IPS-15b (cell line): ENCODE measurements around the gene KIRREL1.

Source experiments
- H3K27me3 ChIP-seq: one replicate; pipeline ENCODE4 v1.6.1; 2013; ENCODE audit warnings: low read length; ENCODE audit not compliant: control insufficient read depth, insufficient read depth
- H3K36me3 ChIP-seq: one replicate; pipeline ENCODE4 v1.6.1; 2013; ENCODE audit warnings: low read length; ENCODE audit not compliant: control insufficient read depth, insufficient read depth
- H3K4me1 ChIP-seq: one replicate; pipeline ENCODE4 v1.6.1; 2013; ENCODE audit warnings: mild to moderate bottlenecking, low read length; ENCODE audit not compliant: control insufficient read depth, insufficient read depth
- H3K4me3 ChIP-seq: one replicate; pipeline ENCODE4 v1.5.1; 2013; ENCODE audit warnings: low read depth, low read length
- H3K9ac ChIP-seq: one replicate; pipeline ENCODE4 v1.6.1; 2013; ENCODE audit warnings: low read depth, mild to moderate bottlenecking, low read length
- H3K9me3 ChIP-seq: one replicate; pipeline ENCODE4 v1.6.1; 2013; ENCODE audit warnings: mild to moderate bottlenecking, low read length; ENCODE audit not compliant: control insufficient read depth, insufficient read depth

Gene KIRREL1

GRCh38 chr1:158013840-158014730 lies 20.6 kb downstream of the KIRREL1 start:
- H3K9ac ChIP-seq: no peak overlapping the region
- H3K4me3 ChIP-seq: no peak overlapping the region
- H3K9me3 ChIP-seq: no peaks in the 10 kb centered on the region
- H3K4me1 ChIP-seq: peaks cover 31% of the 10 kb centered on the region
- no peaks in the 10 kb centered on the region for H3K27me3 ChIP-seq
- H3K36me3 ChIP-seq: no peaks in the 10 kb centered on the region

GRCh38 chr1:158014731-158015320 lies 21.4 kb downstream of the KIRREL1 start:
- Histone ChIP-seq H3K27me3 (no peaks in the 10 kb centered on the region), H3K9me3 (no peaks in the 10 kb centered on the region), H3K9ac (no peak overlapping the region), H3K4me1 (peaks cover 37% of the 10 kb centered on the region), H3K36me3 (no peaks in the 10 kb centered on the region), H3K4me3 (no peak overlapping the region)

DNA sequence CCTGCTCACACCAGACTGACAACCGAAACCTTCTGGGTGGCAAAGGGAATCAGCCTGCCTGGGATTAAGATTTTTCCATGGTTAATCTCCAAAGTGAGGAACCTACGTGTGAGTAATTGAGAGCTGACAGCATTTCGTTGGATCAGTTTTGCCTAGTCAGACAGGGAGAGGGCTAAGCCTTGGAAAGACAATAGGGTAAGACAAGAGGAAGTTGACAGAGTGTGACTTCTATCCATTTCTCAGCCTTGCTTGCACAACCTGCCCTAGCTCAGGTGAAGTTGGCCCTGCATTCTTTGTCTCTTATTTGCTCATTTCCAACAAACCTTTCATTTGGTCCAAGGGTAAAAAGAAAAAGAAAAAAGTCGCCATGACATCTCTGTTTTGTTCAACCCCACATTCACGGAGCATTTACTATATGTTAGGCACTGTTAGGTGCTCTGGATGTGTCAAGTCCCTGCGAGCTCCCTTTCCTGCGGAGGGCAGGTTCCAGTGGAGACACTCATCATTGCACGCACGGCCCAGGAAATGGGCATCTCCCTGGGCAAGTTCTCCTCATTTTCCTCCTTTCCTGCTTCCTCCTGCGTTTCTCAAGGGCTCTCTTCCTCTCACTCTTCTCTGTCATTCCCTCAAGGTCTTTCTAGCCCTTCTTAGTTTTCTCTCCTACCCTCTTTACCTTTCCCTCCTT lies 23.3 kb downstream of the KIRREL1 start:
- H3K27me3 ChIP-seq: no peaks in the 10 kb centered on the region
- H3K9ac ChIP-seq: no peak overlapping the region
- no peaks in the 10 kb centered on the region for H3K36me3 ChIP-seq
- peaks cover 39% of the 10 kb centered on the region for H3K4me1 ChIP-seq
- no peaks in the 10 kb centered on the region for H3K9me3 ChIP-seq
- H3K4me3 ChIP-seq: no peak overlapping the region

DNA sequence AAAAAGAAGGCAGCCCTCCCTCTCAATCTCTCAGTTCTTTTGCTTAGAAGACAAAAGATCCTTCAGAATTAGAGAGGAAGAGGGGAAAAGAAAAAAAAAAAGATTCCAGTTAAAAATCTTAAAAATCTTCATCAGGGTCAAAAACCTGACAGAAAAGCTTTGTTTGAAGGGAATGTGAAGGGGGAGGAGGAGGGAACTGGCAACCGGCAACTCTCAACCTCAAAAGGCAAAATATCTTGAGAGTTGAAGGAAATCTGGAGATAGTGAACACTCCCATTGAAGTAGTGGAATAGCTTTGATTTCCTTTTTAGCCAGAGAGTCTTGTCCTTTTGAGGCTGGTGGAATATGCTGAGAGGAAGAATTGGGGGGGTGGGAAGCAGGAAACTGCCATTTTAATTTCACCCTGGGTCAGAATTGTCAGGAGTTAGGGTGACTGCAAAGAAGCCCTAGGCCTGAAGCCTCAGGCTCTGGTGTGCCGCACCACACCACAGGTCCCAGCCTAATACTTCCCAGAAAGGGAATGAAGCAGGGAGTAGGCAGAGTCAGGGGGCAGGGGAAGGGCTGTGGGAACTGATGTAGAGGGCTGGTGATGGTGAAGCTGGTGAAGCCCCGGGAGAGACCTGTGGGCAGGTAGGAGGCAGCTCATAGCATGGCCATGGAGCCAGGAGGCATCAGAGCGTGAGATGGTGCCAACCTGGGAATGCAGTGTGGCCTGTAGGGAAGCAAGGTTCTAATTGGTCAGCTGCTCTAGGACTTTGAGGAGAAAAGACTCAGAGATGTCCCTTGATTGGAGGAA lies 24.6 kb downstream of the KIRREL1 start:
- H3K4me3 ChIP-seq: no peak overlapping the region
- H3K36me3 ChIP-seq: no peaks in the 10 kb centered on the region
- no peaks in the 10 kb centered on the region for H3K9me3 ChIP-seq
- no peaks in the 10 kb centered on the region for H3K27me3 ChIP-seq
- H3K9ac ChIP-seq: no peak overlapping the region
- H3K4me1 ChIP-seq: peaks cover 39% of the 10 kb centered on the region

- no peak overlapping the region for H3K9ac ChIP-seq
- peaks cover 33% of the 10 kb centered on the region for H3K4me1 ChIP-seq
- no peaks in the 10 kb centered on the region for H3K27me3 ChIP-seq
- H3K4me3 ChIP-seq: no peak overlapping the region
- H3K36me3 ChIP-seq: no peaks in the 10 kb centered on the region
- no peaks in the 10 kb centered on the region for H3K9me3 ChIP-seq
Measured at GRCh38 chr1:158019171-158019868, 25.9 kb downstream of the KIRREL1 start.

- Histone ChIP-seq H3K4me3 (no peak overlapping the region), H3K27me3 (no peaks in the 10 kb centered on the region)
Measured at GRCh38 chr1:158020259-158020885, 26.9 kb downstream of the KIRREL1 start.

GRCh38 chr1:158020886-158021620 lies 27.6 kb downstream of the KIRREL1 start:
- Histone ChIP-seq H3K4me3 (no peak overlapping the region), H3K4me1 (peaks cover 23% of the 10 kb centered on the region), H3K36me3 (no peaks in the 10 kb centered on the region), H3K27me3 (no peaks in the 10 kb centered on the region), H3K9ac (no peak overlapping the region), H3K9me3 (no peaks in the 10 kb centered on the region)

More at GRCh38 chr1:158020259-158020885, 26.9 kb downstream of the KIRREL1 start:
- Histone ChIP-seq H3K9ac (no peak overlapping the region), H3K36me3 (no peaks in the 10 kb centered on the region), H3K9me3 (no peaks in the 10 kb centered on the region), H3K4me1 (peaks cover 23% of the 10 kb centered on the region)

DNA sequence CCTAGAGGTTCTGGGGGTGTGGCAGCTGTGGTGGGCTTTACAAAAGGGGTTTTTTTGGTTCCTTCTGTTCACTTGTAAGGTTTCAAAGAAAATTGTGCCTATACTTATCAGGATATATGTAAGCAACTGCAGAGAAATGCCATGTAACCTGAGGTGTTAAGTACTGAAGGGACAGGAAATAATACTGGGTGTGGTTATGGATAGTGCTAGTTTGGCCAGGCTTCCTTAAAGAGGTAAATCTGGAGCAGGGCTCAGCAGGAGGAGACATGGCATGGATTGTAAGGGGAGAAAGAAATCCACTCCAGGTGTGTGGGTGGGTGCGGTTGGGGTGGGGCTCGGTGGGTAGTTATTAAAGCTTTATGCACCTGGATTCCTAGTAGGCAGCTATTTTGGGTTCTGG lies 28.3 kb downstream of the KIRREL1 start:
- Histone ChIP-seq H3K4me3 (no peak overlapping the region), H3K4me1 (peaks cover 17% of the 10 kb centered on the region), H3K9me3 (no peaks in the 10 kb centered on the region), H3K36me3 (no peaks in the 10 kb centered on the region), H3K9ac (no peak overlapping the region), H3K27me3 (no peaks in the 10 kb centered on the region)

DNA sequence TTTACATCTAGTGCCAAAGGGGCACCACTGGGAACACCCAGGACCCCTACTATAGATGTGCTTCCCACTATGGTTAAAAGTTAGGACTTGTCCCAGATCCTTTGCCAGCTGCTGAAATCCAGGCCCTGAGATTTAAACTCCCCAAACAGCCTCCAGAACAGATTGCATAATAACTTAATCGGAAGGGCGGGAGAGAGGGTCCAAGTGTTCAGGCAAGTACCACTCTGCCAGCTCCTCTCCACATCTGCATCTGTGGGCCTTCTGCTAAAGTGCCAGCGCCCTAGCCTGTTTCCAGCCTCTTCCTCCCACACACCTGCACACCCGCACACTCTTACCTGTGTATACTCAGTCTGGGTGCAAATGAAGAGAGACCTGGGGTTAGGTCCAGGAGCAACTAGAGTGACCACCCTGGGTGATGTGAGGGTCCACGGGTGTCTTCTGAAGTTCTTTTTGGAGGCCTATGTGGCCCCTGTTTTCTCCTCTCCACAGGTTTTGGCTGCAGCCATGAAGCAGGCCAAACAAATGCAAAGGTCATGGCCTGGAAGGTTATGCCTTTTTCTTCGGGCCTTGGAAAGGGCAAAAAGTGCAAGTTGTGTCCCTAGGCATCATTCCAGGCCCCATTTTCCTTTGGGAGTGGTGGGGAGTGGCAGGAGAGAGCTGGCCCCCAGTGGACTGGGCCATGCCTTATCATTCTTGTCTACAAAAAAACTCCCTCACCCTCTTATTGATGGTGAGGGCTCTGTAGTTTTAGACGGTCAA lies 29.3 kb downstream of the KIRREL1 start:
- no peak overlapping the region for H3K9ac ChIP-seq
- H3K27me3 ChIP-seq: no peaks in the 10 kb centered on the region
- H3K4me1 ChIP-seq: peaks cover 14% of the 10 kb centered on the region
- no peaks in the 10 kb centered on the region for H3K9me3 ChIP-seq
- no peak overlapping the region for H3K4me3 ChIP-seq
- H3K36me3 ChIP-seq: no peaks in the 10 kb centered on the region

DNA sequence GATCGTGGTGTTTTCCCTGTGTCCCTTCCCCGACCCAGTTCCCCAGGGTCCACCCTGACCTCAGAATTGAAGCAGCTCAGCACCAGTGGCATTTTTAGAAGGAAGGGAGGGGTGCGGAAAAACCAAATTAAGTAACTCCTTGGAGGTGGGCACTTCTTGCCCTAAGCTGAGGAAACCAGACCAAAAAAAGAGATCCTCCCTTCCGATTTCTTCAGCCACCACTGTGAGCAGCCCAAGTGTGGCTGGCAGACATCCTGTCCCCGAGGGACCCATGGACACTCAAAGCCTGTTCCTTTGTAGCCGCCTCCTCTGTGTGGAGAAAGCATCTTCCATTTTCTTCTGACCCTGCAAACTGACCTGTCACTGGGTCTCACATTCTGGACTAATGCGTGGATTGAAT lies 31.3 kb downstream of the KIRREL1 start:
- no peaks in the 10 kb centered on the region for H3K27me3 ChIP-seq
- H3K9me3 ChIP-seq: no peaks in the 10 kb centered on the region
- H3K36me3 ChIP-seq: no peaks in the 10 kb centered on the region
- no peak overlapping the region for H3K9ac ChIP-seq
- peaks cover 6% of the 10 kb centered on the region for H3K4me1 ChIP-seq
- H3K4me3 ChIP-seq: no peak overlapping the region
